ENCODE measurements around the gene OR9Q1. TPM values are rescaled to one million over a fixed set of nuclear protein-coding genes. Genes with fewer than 3 reads are reported as not detected.

OR9Q1 gene
- total and polyA plus RNA-seq, 4 experiments from 2014 or later: not detected

DNA sequence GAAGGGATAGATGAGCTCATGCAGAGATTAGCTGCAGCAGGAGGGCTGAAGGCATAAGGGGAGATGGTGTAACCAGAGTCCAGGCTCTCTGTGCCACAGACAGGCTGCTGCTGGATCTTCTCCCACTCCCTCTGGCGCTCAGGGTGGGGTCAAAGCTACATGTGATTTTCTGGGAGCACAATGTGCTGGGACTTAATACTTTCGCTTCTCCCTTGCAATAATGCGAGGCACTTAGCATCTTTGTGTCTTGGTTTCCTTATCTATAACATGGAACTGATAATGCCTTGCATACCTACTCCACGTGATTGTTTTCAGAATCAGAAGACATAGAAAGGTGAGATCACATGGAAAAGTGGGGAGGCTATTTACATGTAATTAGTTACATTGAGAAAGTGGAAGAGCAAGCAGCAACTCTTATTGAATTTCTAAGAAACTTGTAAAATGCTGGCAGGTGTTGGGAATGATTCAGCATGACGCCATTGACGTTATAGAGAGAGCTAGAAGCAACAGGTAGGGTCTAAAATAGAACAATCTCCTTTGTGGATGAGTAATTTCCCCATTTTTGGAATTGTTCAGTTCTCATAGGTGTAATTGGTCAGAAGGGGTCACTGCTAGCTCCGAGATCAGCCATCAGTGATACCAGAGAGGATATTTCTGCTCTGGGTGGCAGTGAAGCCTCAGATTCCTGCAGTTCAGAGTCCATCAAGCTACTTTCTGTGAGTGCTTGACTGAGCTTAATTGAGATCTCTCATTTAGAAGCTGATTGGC, 109.8 kb downstream of the OR9Q1 start:
- no peaks in the 10 kb centered on the region for H3K9me3 Mint-ChIP-seq
- Histone ChIP-seq H3K36me3 (ENCODE audit: insufficient read depth, low read length) (no peaks in the 10 kb centered on the region), H3K27ac (ENCODE audit: low read depth, low read length) (no peak overlapping the region), H3K9me3 (ENCODE audit: control insufficient read depth in 1 of 2, low read length in 2 of 2) (no peaks in the 10 kb centered on the region), H3K4me3 (ENCODE audit: low read length in 2 of 2) (no peak overlapping the region), H3K4me1 (ENCODE audit: insufficient read depth, low read length) (no peaks in the 10 kb centered on the region), H3K27me3 (ENCODE audit: insufficient read depth, low read length) (no peaks in the 10 kb centered on the region)
- no peak overlapping the region for H3K4me3 Mint-ChIP-seq
- H3K4me1 Mint-ChIP-seq: peaks cover 0 to 1% (median 0%) of the 10 kb centered on the region in 4 donors
- intact Hi-C loops (cut with micrococcal nuclease): no loop called here
- peaks cover 3 to 5% of the 10 kb centered on the region in 2 donors for H3K27me3 Mint-ChIP-seq
- ChIA-PET POLR2A (ENCODE audit: partially characterized antibody) (no interaction called here), CTCF (ENCODE audit: partially characterized antibody) (no interaction called here)
- no peak overlapping the region for H3K27ac Mint-ChIP-seq
- no peaks in the 10 kb centered on the region for H3K36me3 Mint-ChIP-seq
- no peak for DNase-seq

DNA sequence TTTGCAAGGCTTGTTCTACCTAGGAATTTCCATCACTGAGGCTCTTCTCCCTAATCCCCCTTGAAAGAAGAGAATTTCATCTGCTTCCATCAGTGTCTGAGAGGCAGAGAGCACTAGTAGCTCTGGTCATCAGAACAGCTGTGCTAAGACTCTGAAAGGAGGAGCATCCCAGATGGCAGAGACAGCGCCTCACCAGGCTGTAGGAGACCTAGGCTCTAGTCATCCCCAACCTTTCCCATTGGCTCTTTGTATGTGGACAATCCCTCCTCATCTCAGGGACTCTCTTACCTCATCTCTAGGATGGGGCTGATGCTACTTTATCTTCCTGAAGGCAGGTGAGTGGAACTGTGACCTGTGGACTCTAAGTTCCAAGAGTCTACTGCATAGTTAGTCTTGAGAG, 110.5 kb downstream of the OR9Q1 start:
- Histone ChIP-seq H3K4me3 (ENCODE audit: low read length in 2 of 2) (no peak overlapping the region), H3K27ac (ENCODE audit: low read depth, low read length) (no peak overlapping the region), H3K9me3 (ENCODE audit: control insufficient read depth in 1 of 2, low read length in 2 of 2) (no peaks in the 10 kb centered on the region), H3K36me3 (ENCODE audit: insufficient read depth, low read length) (no peaks in the 10 kb centered on the region), H3K4me1 (ENCODE audit: insufficient read depth, low read length) (no peaks in the 10 kb centered on the region), H3K27me3 (ENCODE audit: insufficient read depth, low read length) (no peaks in the 10 kb centered on the region)
- Mint-ChIP-seq H3K4me3 (no peak overlapping the region), H3K27ac (no peak overlapping the region), H3K36me3 (no peaks in the 10 kb centered on the region), H3K27me3 (peaks cover 3 to 5% of the 10 kb centered on the region in 2 donors), H3K4me1 (peaks cover 0 to 1% (median 0%) of the 10 kb centered on the region in 4 donors), H3K9me3 (peaks cover 0 to 2% (median 0%) of the 10 kb centered on the region in 8 donors)
- POLR2A ChIA-PET (ENCODE audit: partially characterized antibody): no interaction called here
- no peak for DNase-seq
- CTCF ChIA-PET (ENCODE audit: partially characterized antibody): no interaction called here
- intact Hi-C loops (cut with micrococcal nuclease): no loop called here

DNA sequence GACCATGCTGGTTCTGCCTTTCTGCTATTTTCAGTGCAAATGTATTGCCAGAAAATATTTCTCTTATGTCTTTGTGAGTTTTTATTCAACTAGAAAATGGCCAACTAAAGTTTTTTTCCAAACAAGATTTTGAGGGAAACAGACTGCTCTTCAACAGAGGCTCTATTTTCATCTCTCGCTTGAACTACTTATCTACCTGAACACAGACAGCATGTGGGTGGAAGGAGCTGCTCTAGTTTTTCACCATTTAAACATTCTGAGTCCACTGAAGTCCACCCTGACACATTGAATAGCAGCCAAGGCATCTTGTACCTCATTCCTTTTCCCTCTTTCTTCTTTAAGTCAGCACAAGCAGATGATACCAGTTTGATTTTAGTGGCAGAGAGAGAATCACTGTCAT, 111.5 kb downstream of the OR9Q1 start:
- no peak overlapping the region for H3K27ac Mint-ChIP-seq

DNA sequence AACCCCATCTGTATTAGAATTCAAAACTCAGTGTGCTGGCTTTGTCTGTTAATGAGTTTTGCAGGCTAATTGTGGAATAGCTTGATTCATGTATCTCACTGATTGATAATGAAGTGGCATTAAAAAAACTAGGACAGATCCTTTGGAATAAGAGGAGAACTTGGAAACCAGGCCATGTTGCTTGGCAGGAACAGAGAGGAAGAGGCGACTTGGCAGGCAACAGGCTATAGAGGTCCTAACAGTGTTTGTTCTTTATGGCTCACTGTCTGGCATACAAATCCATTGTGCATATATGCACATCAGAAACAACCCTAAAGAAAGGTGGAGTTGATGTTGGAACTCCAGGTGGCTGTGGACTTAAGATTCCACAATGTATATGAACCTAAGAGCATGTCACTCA, 119.1 kb downstream of the OR9Q1 start:
- Histone ChIP-seq H3K4me3 (ENCODE audit: low read length in 2 of 2) (no peak overlapping the region), H3K9me3 (ENCODE audit: control insufficient read depth in 1 of 2, low read length in 2 of 2) (no peaks in the 10 kb centered on the region), H3K36me3 (ENCODE audit: insufficient read depth, low read length) (no peaks in the 10 kb centered on the region), H3K4me1 (ENCODE audit: insufficient read depth, low read length) (no peaks in the 10 kb centered on the region), H3K27me3 (ENCODE audit: insufficient read depth, low read length) (no peaks in the 10 kb centered on the region), H3K27ac (ENCODE audit: low read depth, low read length) (no peak overlapping the region)
- H3K36me3 Mint-ChIP-seq: no peaks in the 10 kb centered on the region
- no peak overlapping the region for H3K27ac Mint-ChIP-seq
- peaks cover 0 to 4% (median 0%) of the 10 kb centered on the region in 8 donors for H3K9me3 Mint-ChIP-seq
- no peak for DNase-seq
- ChIA-PET POLR2A (ENCODE audit: partially characterized antibody) (no interaction called here), CTCF (ENCODE audit: partially characterized antibody) (no interaction called here)
- no peak overlapping the region for H3K4me3 Mint-ChIP-seq
- H3K4me1 Mint-ChIP-seq: no peaks in the 10 kb centered on the region
- intact Hi-C loops (cut with micrococcal nuclease): no loop called here
- H3K27me3 Mint-ChIP-seq: peaks cover 6 to 12% of the 10 kb centered on the region in 2 donors

More for the DNA sequence above, 111.5 kb downstream of the OR9Q1 start:
- Histone ChIP-seq H3K4me3 (ENCODE audit: low read length in 2 of 2) (no peak overlapping the region), H3K36me3 (ENCODE audit: insufficient read depth, low read length) (no peaks in the 10 kb centered on the region), H3K4me1 (ENCODE audit: insufficient read depth, low read length) (no peaks in the 10 kb centered on the region), H3K27ac (ENCODE audit: low read depth, low read length) (no peak overlapping the region), H3K27me3 (ENCODE audit: insufficient read depth, low read length) (no peaks in the 10 kb centered on the region), H3K9me3 (ENCODE audit: control insufficient read depth in 1 of 2, low read length in 2 of 2) (no peaks in the 10 kb centered on the region)
- CTCF ChIA-PET (ENCODE audit: partially characterized antibody): no interaction called here
- POLR2A ChIA-PET (ENCODE audit: partially characterized antibody): no interaction called here
- DNase-seq: no peak
- Mint-ChIP-seq H3K27me3 (peaks cover 3 to 4% of the 10 kb centered on the region in 2 donors), H3K4me3 (no peak overlapping the region), H3K9me3 (peaks cover 0 to 4% (median 0%) of the 10 kb centered on the region in 8 donors), H3K36me3 (no peaks in the 10 kb centered on the region), H3K4me1 (peaks cover 0 to 1% (median 0%) of the 10 kb centered on the region in 4 donors)
- intact Hi-C loops (cut with micrococcal nuclease): no loop called here

DNA sequence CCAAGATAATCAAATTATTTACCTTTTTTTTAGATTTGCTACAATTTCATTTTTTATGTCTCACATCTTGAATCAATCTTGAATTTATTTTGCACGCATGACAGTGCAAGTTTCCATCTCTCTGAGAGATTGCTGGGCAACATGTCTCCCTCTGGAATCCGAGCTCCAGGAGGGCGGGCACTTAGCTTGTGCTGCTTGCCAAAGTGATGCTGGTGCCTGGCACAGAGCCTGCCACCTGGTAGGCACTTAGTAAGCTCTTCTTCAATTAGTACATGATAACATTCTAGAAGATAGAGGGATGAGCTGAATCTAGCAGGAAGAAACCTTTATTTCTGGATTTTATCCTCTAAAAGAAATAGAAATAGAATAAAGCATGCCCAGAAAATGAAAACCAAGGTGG, 129.1 kb downstream of the OR9Q1 start:
- H3K9me3 Mint-ChIP-seq: peaks cover 0 to 3% (median 0%) of the 10 kb centered on the region in 8 donors
- H3K9me3 ChIP-seq (ENCODE audit: control insufficient read depth in 1 of 2, low read length in 2 of 2): no peaks in the 10 kb centered on the region
- H3K36me3 ChIP-seq (ENCODE audit: insufficient read depth, low read length): no peaks in the 10 kb centered on the region
- no peaks in the 10 kb centered on the region for H3K4me1 ChIP-seq (ENCODE audit: insufficient read depth, low read length)
- intact Hi-C loops (cut with micrococcal nuclease): no loop called here
- H3K4me1 Mint-ChIP-seq: no peaks in the 10 kb centered on the region
- peaks cover 5% of the 10 kb centered on the region in 2 donors for H3K27me3 Mint-ChIP-seq
- H3K27me3 ChIP-seq (ENCODE audit: insufficient read depth, low read length): no peaks in the 10 kb centered on the region
- CTCF ChIA-PET (ENCODE audit: partially characterized antibody): no interaction called here
- H3K27ac Mint-ChIP-seq: no peak overlapping the region
- H3K27ac ChIP-seq (ENCODE audit: low read depth, low read length): no peak overlapping the region
- H3K36me3 Mint-ChIP-seq: no peaks in the 10 kb centered on the region
- H3K4me3 Mint-ChIP-seq: no peak overlapping the region
- H3K4me3 ChIP-seq (ENCODE audit: low read length in 2 of 2): no peak overlapping the region
- POLR2A ChIA-PET (ENCODE audit: partially characterized antibody): no interaction called here
- no peak for DNase-seq

DNA sequence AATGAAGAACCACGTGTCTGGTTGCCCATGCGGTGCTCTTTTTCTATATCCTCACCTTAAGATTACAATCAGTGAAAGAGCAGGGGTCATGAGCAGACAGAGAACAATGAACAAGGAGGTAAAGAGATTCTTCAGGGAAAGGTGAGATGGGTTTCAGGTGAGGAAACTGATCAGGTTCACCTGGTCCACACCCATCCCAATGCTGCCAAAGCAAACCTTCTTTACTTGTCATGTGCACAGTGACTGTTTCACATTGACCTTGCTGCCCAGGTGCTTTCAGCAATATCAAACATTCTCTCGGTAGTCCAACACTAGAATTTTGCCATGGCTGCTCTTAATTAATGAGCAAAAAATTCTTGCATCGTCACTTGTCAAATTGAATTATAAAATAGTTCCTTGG, 140.7 kb downstream of the OR9Q1 start:
- Histone ChIP-seq H3K27ac (ENCODE audit: low read depth, low read length) (no peak overlapping the region), H3K27me3 (ENCODE audit: insufficient read depth, low read length) (no peaks in the 10 kb centered on the region), H3K9me3 (ENCODE audit: control insufficient read depth in 1 of 2, low read length in 2 of 2) (no peaks in the 10 kb centered on the region), H3K36me3 (ENCODE audit: insufficient read depth, low read length) (no peaks in the 10 kb centered on the region), H3K4me3 (ENCODE audit: low read length in 2 of 2) (no peak overlapping the region), H3K4me1 (ENCODE audit: insufficient read depth, low read length) (no peaks in the 10 kb centered on the region)
- H3K27me3 Mint-ChIP-seq: peaks cover 2 to 3% of the 10 kb centered on the region in 2 donors
- no peak overlapping the region for H3K4me3 Mint-ChIP-seq
- H3K27ac Mint-ChIP-seq: no peak overlapping the region
- H3K36me3 Mint-ChIP-seq: no peaks in the 10 kb centered on the region
- no peak for DNase-seq
- ChIA-PET POLR2A (ENCODE audit: partially characterized antibody) (no interaction called here), CTCF (ENCODE audit: partially characterized antibody) (no interaction called here)
- intact Hi-C loops (cut with micrococcal nuclease): no loop called here
- H3K4me1 Mint-ChIP-seq: no peaks in the 10 kb centered on the region
- H3K9me3 Mint-ChIP-seq: peaks cover 0 to 12% (median 0%) of the 10 kb centered on the region in 8 donors

DNA sequence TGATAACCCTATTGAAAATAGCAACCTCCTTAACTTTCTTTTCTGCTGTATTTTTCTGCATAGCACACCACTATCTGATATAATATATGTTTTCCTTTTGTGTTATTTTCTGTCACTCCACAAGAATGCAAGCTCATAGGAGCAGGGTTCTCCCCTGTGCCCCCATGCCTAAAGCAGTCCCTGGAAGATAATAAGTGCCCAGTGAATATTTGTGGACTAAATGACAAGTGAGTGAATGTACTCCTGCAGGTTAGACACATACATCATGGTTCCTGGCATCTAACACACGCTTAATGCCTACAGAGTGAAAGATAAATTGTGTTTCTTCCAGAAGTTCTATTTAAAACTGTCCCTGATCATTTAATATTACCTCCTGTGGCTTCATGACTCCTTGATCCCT, 141.3 kb downstream of the OR9Q1 start:
- peaks cover 0 to 8% (median 0%) of the 10 kb centered on the region in 8 donors for H3K9me3 Mint-ChIP-seq
- H3K27ac ChIP-seq (ENCODE audit: low read depth, low read length): no peak overlapping the region
- ChIA-PET CTCF (ENCODE audit: partially characterized antibody) (no interaction called here), POLR2A (ENCODE audit: partially characterized antibody) (no interaction called here)
- no peaks in the 10 kb centered on the region for H3K4me1 Mint-ChIP-seq
- no peak overlapping the region for H3K4me3 Mint-ChIP-seq
- H3K27me3 ChIP-seq (ENCODE audit: insufficient read depth, low read length): no peaks in the 10 kb centered on the region
- no peaks in the 10 kb centered on the region for H3K36me3 ChIP-seq (ENCODE audit: insufficient read depth, low read length)
- H3K4me3 ChIP-seq (ENCODE audit: low read length in 2 of 2): no peak overlapping the region
- no peaks in the 10 kb centered on the region for H3K36me3 Mint-ChIP-seq
- peaks cover 3 to 5% of the 10 kb centered on the region in 2 donors for H3K27me3 Mint-ChIP-seq
- no peaks in the 10 kb centered on the region for H3K9me3 ChIP-seq (ENCODE audit: control insufficient read depth in 1 of 2, low read length in 2 of 2)
- no peaks in the 10 kb centered on the region for H3K4me1 ChIP-seq (ENCODE audit: insufficient read depth, low read length)
- no peak overlapping the region for H3K27ac Mint-ChIP-seq
- intact Hi-C loops (cut with micrococcal nuclease): no loop called here
- no peak for DNase-seq

Measured in CD4-positive, alpha-beta memory T cell (primary cell).